Measurements from ENCODE around the gene LPCAT3.
A peak's percentile ranks its signal among the peaks of the same experiment; 100 is the strongest.

The LPCAT3 gene

DNA sequence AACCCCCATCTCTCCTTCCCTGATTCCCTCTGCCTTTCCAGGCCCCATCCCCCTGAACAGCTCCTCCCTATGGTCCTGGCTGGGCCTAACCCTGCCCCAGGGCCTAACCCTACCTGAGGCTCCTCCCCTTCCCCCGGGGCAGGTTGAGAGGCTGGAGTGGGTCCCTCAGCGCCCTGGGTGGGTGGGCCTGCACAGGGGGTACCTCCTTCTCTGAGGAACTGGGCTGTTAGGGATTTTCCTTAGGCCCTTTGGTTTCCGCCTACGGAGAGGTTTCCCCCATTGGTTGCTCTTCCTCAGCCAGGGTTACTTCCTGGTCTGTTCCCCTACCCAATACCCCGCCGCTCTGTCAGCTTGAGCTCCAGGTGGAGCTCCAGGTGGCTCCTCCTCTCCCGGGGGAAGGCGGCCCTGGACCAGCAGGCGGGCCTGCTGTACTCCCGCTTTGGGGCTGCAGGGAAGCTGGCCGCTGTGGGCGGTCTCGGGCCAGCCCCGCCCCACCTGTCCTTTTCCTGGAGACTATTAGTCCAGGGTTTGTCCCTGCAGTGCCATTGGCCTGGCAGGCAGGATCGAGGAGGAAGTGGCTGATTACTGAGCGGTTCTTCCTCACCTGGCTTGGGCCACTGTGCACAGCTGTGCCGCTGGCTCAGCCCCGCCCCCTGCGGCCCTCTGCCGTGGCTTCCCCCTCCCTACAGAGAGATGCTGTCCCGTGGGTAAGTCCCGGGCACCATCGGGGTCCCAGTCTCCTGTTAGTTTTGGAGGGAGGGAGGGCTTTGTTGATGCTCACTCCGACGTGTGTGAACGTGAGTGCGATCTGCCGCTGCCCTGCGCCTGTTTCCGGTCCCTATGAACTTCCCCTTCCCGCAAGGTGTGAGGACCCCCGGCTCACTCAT, 72.0 kb downstream of the LPCAT3 start:
- peak; percentile 74 for DNase-seq (ENCODE audit: extremely low spot score)
- ChIA-PET CTCF (interaction anchor here (0.9 to 22.9 kb wide), 12 partner anchors 9 to 167 kb away, joined by 3 to 530 read pairs (median 8); partner anchors contain the start of genes LPCAT3 and SPSB2), POLR2A (interaction anchor here (1.2 to 6.1 kb wide), 4 partner anchors 9 to 93 kb away, joined by 4 to 147 read pairs (median 8); partner anchors contain the start of gene USP5)
- no peak for TF ChIP-seq CTCF (IDR thresholded peaks at IDR 0.05; ENCODE audit: control extremely low read depth, extremely low read depth, low read depth, missing control alignments)

DNA sequence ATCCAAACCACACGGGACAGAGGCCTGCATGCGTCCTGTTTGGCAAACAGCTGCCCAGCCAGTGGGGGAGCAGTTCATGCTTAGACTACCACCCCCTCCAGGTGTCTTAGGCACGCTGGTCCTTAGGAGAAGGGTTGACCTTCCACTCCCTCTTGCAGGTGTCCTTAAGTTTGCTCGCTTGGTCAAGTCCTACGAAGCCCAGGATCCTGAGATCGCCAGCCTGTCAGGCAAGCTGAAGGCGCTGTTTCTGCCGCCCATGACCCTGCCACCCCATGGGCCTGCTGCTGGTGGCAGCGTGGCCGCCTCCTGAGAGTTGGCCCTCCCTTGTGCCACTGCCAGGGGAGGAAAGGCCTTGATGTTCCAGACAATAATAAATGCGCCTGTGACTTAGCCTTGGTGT, 72.7 kb downstream of the LPCAT3 start:
- DNase-seq (ENCODE audit: extremely low spot score) = no peak
- ChIA-PET POLR2A (interaction anchor here (1.2 to 6.1 kb wide), 4 partner anchors 8 to 93 kb away, joined by 4 to 147 read pairs (median 8); partner anchors contain the start of gene USP5), CTCF (interaction anchor here (0.9 to 22.9 kb wide), 17 partner anchors 9 to 168 kb away, joined by 3 to 530 read pairs (median 6); partner anchors contain the start of genes C1RL, LPCAT3 and SPSB2)
- no peak for TF ChIP-seq CTCF (IDR thresholded peaks at IDR 0.05; ENCODE audit: control extremely low read depth, extremely low read depth, low read depth, missing control alignments)

DNA sequence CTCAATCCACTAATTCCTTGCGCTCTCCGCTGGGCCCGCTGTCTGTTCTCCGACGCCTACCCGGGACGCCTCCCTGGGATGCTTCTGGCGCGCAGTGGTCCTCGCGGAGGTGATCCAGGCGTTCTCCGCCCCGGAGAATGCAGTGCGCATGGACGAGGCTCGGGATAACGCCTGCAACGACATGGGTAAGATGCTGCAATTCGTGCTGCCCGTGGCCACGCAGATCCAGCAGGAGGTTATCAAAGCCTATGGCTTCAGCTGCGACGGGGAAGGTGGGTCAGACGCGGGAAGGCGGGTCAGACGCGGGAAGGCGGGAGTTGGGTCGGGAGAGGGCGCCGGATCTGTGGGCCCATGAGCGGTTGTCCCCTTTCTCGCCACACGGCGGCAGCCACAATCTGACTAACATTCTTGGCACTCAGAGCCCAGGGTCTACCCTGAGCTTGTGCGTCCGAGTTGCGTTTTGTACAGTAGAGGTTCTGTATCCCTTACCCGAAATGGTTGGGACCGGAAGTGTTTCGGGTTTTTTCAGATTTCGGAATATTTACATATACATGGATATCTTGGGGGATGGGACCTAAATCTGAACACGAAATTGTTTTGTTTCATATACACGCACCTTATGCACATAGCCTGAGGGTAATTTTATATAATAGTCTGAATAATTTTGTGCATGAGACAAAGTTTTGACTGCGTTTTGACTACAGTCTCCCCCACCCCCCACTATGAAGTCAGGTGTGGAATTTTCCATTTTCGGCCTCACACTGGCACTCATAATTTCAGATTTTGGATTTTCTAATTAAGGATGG, 73.7 kb downstream of the LPCAT3 start:
- ChIA-PET CTCF (interaction anchor here (0.8 to 22.9 kb wide), 19 partner anchors 8 to 169 kb away, joined by 3 to 530 read pairs (median 6); partner anchors contain the start of genes C1RL, LPCAT3 and SPSB2), POLR2A (interaction anchor here (0.9 to 6.1 kb wide), 14 partner anchors 15 to 410 kb away, joined by 3 to 147 read pairs (median 4); partner anchors contain the start of genes ENO2, GAPDH, LPCAT3 and SPSB2)
- DNase-seq (ENCODE audit: extremely low spot score) = peak; percentile 79
- peak; percentile 94 for TF ChIP-seq CTCF (IDR thresholded peaks at IDR 0.05; ENCODE audit: control extremely low read depth, extremely low read depth, low read depth, missing control alignments)

GRCh38 chr12:6943722-6944380, 74.4 kb downstream of the LPCAT3 start, which contains the start of the genes C12orf57 and RNU7-1:
C12orf57 (plus strand) TSS chr12:6944022; CDS start chr12:6944122, 100 bp downstream.
RNU7-1 (plus strand) TSS chr12:6943816.
- no peak for TF ChIP-seq CTCF (IDR thresholded peaks at IDR 0.05; ENCODE audit: control extremely low read depth, extremely low read depth, low read depth, missing control alignments)
- ChIA-PET CTCF (interaction anchor here (1.0 to 22.9 kb wide), 14 partner anchors 7 to 169 kb away, joined by 3 to 530 read pairs (median 8); partner anchors contain the start of genes C1RL, LPCAT3 and SPSB2), POLR2A (interaction anchor here (0.8 to 6.1 kb wide), 15 partner anchors 9 to 410 kb away, joined by 3 to 147 read pairs (median 4); partner anchors contain the start of genes ENO2, GAPDH, LPCAT3 and SPSB2)
- DNase-seq (ENCODE audit: extremely low spot score) = peak; percentile 68

- ChIA-PET POLR2A (interaction anchor here (0.8 to 6.1 kb wide), 14 partner anchors 10 to 409 kb away, joined by 3 to 147 read pairs (median 4); partner anchors contain the start of genes ENO2, GAPDH, LPCAT3 and SPSB2), CTCF (interaction anchor here (1.0 to 22.9 kb wide), 12 partner anchors 6 to 170 kb away, joined by 4 to 530 read pairs (median 12); partner anchors contain the start of genes C1RL and LPCAT3)
- TF ChIP-seq CTCF (IDR thresholded peaks at IDR 0.05; ENCODE audit: control extremely low read depth, extremely low read depth, low read depth, missing control alignments) = no peak
- peak; percentile 89 for DNase-seq (ENCODE audit: extremely low spot score)
Measured at GRCh38 chr12:6943389-6943721, 74.9 kb downstream of the LPCAT3 start.

All from GM10248 (cell line).